ENCODE results near the gene MRPL42.

DNA sequence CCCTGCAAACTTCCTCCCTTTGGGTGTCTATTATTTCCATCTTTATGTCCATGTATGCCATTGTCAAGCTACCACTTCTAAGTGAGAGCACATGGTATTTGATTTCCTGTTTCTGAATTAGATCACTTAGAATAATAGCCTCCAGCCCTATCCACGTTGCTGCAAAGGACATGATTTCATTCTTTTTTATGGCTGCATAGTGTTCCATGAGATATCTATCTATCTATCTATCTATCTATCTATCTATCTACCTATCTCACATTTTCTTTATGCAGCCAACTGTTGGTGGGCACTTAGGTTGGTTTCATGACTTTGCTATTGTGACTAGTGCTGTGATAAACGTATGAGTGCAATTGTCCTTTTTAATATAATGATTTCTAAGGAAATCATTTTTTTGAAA, 11.2 kb upstream of the MRPL42 start:
- TF ChIP-seq, protein P1, sequence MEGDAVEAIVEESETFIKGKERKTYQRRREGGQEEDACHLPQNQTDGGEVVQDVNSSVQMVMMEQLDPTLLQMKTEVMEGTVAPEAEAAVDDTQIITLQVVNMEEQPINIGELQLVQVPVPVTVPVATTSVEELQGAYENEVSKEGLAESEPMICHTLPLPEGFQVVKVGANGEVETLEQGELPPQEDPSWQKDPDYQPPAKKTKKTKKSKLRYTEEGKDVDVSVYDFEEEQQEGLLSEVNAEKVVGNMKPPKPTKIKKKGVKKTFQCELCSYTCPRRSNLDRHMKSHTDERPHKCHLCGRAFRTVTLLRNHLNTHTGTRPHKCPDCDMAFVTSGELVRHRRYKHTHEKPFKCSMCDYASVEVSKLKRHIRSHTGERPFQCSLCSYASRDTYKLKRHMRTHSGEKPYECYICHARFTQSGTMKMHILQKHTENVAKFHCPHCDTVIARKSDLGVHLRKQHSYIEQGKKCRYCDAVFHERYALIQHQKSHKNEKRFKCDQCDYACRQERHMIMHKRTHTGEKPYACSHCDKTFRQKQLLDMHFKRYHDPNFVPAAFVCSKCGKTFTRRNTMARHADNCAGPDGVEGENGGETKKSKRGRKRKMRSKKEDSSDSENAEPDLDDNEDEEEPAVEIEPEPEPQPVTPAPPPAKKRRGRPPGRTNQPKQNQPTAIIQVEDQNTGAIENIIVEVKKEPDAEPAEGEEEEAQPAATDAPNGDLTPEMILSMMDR (IDR thresholded peaks at IDR 0.05) = no peak
- no peak for TF ChIP-seq POLR2A (IDR thresholded peaks at IDR 0.05)
